HG03571 (cell line): ENCODE results near the gene CSDE1.

Experiments used
- ATAC-seq: cut with Tn5 transposase; IDR thresholded peaks from one replicate; pipeline ENCODE4 v1.9.1; 2021; ENCODE audit not compliant: unreplicated experiment

Gene CSDE1

GRCh38 chr1:114703242-114703641, 54.5 kb downstream of the CSDE1 start:
- ATAC-seq, result no peak

GRCh38 chr1:114702737-114703136, 55.0 kb downstream of the CSDE1 start:
- no peak for ATAC-seq

- ATAC-seq, result no peak
Observed at GRCh38 chr1:114701931-114702330, 55.9 kb downstream of the CSDE1 start.

- ATAC-seq, result no peak
Observed at GRCh38 chr1:114700036-114700600, 57.7 kb downstream of the CSDE1 start.

DNA sequence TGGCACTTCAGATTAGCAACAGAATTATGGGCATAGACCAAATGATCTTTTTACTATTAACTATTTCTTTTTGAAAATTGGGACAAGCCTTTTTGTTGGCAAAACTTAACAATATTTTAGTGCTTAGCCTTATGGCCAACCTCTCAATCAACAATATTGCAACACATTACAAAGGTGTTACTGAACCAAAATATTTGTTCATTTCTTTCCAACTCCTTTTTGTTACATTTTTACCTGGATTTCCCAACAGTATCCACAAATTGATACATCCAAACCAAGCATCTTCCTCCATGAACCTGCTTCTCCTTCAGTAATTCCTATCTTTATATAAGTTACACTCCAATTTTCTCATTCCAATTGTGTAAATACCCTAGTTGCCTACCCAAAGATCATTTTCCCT, 61.0 kb downstream of the CSDE1 start:
- ATAC-seq, result no peak

DNA sequence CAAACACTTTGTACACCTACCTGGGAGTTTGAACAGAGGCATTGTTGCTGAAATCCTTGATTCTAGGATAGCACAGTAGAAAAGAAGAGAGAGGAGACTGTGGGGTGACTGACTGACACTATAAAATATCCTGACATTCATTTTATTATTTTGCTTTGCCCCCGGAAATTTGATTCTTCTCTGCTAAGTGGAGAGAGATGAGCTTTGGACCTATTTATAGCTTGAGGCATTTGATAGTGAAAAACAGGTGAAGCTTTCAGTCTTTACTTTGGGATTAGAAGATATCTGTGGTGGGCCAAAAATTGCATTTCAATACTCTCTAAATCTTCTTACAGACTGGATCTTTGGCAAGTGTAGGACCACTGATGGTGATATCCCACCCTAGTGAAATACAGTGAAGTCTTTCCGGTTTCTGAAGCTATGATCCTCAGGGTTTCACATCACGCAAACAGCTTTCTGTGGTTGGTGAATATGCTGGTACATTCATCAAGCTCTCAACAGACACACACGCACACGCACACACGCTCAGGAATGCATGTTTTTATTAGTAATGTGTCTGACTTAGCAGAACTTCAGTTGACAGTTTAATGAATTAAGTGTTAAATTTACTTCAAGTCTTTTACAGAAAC, 62.2 kb downstream of the CSDE1 start, which contains the start of gene AMPD1:
TSS of gene AMPD1 (minus strand) at position 117 of the 629 bp plus-strand sequence. CDS start at position 42, 75 bp downstream.
- no peak for ATAC-seq

GRCh38 chr1:114694540-114695310, 63.1 kb downstream of the CSDE1 start:
- no peak for ATAC-seq

- no peak for ATAC-seq
Observed at GRCh38 chr1:114692947-114693346, 64.8 kb downstream of the CSDE1 start.

- no peak for ATAC-seq
Observed at GRCh38 chr1:114691061-114691460, 66.7 kb downstream of the CSDE1 start.

GRCh38 chr1:114690148-114690547, 67.6 kb downstream of the CSDE1 start:
- no peak for ATAC-seq

GRCh38 chr1:114688526-114688925, 69.3 kb downstream of the CSDE1 start:
- no peak for ATAC-seq

- no peak for ATAC-seq
Observed at GRCh38 chr1:114685851-114686250, 71.9 kb downstream of the CSDE1 start.

GRCh38 chr1:114677691-114678090, 80.1 kb downstream of the CSDE1 start:
- no peak for ATAC-seq

- ATAC-seq, result no peak
Observed at GRCh38 chr1:114676115-114676514, 81.7 kb downstream of the CSDE1 start.

DNA sequence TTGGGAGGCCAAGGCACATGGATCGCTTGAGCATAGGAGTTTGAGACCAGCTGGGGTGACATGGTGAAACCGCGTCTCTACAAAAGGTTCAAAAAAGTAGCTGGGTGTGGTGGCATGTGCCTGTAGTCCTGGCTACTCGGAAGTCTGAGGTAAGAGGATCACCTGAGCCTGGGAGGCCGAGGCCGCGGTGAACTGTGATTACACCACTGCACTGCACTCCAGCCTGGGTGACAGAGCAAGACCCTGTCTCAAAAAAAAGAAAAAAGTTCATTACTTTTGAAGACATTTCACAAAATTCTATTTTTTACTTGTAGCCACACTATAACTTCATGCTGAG, 85.9 kb downstream of the CSDE1 start:
- ATAC-seq, result no peak

- no peak for ATAC-seq
Observed at GRCh38 chr1:114671011-114671938, 86.5 kb downstream of the CSDE1 start.

DNA sequence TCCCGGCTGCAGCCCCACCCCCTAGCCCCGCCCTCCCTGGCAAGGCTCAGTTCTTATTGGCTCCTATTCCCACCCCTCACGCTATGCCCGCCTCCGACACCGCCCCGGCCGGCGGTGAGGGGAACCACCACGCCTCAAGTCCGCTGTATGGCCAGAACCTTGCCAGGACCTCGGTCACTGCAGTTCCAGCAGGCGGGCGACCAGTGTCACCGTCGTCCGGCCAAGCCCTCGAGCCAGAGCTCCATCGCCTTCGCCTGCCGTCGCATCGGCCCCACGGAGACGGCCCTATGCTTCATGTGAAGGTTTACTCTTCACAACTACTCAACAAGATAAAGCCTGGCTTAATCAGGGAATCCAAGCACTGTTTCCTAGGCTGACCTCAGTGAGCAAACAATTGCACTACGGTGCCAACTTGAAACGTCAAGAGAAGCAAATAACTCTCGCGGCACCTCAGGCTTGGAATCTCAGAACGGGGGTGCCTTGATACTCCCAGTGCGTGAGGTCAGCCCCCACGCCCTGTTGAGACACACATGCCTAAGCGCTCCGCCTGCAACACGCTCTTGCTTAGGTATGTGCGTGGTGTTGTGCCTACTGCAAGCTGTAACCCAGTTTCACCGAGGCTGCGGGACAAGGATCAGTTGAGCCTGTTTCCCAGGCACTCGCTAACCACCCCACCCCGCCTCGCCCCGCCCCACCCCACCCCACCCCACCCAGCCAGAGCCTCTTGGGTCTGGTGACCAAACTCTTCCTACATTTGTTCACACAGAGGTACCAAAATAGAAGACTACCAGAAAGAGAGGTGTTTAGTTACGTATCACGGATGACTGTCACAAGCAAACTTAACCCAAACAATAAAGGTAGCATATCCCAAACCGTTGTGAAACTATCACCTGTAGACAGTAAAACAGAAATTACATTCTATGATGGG, 87.4 kb downstream of the CSDE1 start:
- ATAC-seq, result peak; percentile 99

DNA sequence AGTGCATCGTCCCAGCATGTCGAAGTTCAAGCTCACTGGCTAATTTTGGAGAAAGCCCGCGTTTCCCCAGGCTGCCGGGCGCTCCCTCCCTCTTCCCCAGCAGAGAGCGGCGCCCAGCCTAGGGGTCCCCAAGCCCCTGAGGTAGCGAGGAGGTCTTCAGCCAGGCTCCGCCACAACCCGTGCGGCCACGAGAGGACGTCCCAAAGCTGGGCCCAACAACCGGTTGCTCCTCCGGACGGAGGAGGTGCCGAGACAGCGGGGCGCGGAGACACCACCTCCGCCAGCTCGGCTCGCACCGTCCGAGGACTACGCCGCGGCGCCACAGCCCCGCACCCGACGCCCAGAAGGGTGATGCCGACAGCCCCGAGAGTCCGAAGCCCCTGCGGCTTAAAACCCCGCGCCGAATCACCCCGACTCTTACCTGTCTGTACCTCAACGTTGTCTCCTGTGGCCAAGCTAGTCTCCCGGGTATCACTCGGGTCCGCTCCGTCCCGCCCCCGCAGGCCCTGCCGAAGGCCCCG, 88.2 kb downstream of the CSDE1 start, which contains the start of gene DENND2C:
TSS of gene DENND2C (minus strand) at position 488 of the 521 bp plus-strand sequence. CDS start 44,065 bp downstream, outside the sequence.
- ATAC-seq, result peak; percentile 61

DNA sequence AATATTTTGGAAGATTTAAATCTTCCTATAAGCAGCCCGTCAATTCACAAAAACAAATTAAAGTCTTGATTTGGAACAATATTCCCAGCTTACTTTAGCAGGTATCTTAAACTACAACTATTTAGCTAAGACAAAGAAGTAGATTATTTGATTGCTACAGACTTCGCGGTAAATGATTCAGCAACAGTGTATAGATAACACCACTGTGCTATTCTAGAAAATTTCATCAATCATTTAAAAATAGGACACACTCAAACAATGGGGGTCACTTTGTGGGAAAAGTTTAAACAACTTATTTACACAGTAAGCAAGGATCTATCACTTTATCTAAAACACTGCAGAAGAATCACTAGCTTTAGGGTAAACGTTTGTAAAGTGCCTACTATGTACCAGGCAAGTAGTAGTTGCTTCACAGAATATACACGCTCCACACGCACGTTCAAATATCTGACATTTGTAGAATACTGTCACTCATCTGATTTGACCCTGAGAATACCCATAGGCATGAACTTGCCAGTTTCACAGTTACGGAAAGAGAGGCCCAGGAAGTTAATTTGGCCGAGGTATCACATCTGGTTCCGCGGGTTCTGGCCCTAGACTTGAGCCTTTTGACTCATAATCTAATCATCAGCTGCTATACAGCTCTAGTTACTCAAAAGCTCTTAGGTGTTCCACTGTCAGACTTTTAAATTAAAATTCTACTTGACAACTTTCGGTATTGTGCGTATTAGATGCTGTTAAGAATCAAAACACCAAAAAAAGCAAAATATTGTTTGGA, 88.8 kb downstream of the CSDE1 start:
- no peak for ATAC-seq
